GM21367 (cell line): ENCODE results near the gene ALDOB.

Experiments
- ATAC-seq: cut with Tn5 transposase; IDR thresholded peaks from one replicate; pipeline ENCODE4 v1.9.1; 2021; ENCODE audit not compliant: unreplicated experiment

Gene ALDOB

DNA sequence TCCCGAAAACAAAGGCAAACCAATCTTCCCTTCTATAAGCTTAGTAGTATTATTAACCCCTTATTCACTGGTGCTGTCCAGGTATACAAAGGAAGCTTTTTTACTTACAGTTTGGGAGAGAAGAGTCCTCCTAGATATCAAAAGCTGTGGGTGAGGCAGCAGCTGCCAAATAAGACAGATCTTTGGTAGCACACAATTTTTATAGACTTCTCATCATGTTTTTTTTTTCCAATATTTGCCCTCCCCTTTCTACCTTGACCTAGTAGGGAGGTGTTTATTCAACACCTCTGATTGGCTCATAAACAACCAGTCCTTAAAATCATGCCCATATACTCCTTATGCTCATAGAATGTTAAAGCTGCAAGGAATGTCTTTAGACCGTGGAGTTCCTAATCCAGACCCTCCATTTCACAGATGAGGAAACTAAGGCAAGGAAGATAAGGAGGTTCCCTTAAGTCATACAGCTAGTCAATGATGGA lies at the start of gene ALDOB:
Gene ALDOB, minus strand, starts transcription at position 174 of the 479 bp plus-strand sequence. CDS start 4,887 bp downstream, outside the sequence.
- ATAC-seq, result no peak

DNA sequence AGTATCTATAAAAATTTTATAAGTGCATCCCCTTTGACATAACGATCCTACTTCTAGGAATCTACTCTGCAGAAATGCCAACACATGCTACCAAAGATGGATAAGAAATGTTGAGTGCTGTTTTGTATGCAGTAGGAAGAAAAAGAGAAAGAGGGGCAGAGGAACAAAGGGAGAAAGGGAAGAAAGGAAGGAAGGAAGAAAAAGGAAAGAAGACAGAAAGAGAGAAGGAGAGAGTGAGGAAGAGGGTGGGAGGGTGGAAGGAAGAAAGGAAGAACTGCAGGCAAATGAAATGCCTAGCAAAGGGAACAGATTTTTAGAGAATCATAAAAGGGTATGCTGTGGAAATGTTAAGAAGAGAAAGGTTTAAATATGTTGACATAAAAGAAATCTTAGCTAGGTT lies 48.5 kb upstream of the ALDOB start:
- ATAC-seq, result no peak

DNA sequence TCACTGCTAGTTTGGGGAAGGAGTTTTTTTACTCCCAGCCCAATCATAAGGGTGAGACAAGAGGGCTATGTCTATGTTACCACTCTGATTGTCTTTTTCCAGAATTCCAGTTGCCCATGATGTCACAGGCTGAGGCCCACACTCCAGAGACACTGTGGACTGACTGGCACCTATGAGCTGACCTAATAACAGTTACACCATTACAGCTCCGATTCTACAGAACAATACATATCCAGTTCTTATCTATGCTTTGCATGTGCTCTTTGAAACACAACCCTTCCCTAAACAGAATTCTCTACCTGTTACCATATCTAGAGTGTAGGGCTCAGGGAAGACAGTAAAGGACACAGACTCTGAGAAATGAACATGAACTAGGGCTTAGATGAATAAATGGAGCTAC lies 45.7 kb upstream of the ALDOB start:
- ATAC-seq, result no peak

DNA sequence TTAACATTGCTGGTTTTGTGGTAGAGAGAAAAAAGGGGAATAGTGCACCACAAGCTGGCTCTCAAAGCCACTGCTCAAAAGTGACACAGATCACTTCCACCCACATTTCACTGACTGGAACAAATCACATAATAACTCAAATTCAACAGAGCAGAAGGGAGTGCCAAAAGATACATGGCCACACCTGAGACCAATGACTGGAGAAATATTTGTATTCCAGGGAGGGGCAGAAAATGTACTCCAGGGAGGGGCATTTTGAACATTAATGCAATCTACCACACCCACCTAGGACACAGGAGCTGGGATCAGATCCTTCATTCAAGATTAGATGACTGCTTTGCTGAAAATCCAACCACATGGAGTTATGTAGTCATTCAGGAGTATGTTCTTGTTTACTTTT lies 44.8 kb upstream of the ALDOB start:
- ATAC-seq, result no peak

DNA sequence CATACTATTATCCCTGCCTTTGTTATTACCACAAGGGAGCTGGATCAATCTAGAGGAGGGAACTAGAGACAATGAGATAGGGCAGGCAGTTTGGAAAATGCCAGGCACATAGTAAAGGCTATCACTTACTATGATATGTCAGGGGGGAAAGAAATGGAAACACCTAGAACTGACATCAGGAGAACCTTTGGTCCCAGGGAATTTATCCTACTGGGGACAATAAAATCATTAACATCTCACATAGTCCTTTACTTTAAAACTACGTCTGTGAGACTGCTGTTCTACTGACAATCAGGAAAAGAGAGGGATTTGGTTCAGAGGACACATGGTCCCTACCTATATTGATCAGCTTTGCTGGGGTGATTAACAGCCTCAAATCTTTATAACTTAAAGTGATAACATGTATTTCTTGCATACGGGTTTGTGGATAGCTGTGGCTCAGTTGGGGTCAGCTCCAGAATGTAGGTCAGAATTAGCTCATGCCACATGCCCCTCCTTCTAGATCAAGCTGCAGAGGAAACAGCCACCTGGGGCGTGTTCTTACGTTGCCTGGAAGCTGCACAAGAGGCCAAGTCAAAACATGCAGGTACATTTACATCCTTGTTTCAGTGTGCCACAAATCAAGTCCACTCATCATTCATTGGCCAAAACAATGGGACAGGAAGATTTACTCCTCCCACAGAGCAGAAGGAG lies 43.9 kb upstream of the ALDOB start:
- no peak for ATAC-seq

DNA sequence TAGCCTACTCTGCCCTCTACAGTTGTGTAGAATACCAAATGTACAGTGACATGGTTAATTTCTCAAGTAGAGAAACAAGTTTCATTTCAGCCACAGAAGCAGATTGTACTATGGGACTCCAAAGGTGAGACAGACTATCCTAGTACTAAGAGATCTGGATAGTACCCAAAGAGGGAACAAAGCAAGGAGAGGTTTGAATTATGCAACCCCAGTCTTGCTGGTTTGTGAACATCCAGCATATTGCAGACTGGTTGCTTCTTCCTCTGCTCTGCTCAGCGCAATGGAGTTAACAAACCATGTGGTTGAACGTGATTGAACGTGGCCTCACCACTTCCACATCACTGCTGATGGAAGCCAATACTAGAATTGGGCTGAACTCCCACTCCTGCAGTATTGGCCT lies 43.3 kb upstream of the ALDOB start:
- no peak for ATAC-seq

DNA sequence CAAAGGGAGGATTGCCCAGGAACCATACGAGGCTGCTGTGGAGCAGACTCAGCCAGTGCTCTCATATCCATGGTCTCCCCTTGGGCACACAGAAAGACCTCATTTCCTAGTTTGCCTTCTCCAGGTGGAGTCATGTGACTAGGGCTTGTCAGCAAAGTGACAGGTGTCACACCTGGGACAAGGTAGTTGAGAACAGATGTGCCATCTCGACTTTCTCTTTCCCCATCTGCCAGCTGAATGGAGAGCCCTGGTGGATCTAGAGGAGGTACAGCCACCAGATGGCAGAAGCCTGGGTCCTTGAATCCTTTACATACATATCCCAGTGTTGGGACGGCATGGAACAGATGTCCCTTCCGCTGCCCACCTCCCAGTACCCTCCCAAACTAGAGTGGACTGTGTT lies 42.9 kb upstream of the ALDOB start:
- ATAC-seq, result no peak

DNA sequence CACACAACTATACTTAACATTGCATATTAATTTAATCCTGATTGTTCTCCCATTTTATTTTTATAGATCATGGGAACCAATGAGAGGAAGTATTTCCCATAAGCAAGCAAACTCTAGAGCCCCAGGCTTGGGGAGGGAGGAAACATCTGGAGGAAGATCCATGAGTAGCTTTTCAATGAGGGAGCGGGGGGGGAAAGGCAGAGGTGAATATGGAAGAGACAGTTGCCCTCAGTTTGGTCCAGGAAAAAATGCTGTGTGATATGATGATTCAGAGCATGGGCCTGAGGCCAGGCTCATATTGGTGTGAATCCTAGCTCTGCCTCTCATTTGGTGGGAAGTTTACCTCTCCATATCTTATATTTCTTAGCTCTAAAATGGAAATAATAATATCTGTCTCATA lies 42.2 kb upstream of the ALDOB start:
- no peak for ATAC-seq

DNA sequence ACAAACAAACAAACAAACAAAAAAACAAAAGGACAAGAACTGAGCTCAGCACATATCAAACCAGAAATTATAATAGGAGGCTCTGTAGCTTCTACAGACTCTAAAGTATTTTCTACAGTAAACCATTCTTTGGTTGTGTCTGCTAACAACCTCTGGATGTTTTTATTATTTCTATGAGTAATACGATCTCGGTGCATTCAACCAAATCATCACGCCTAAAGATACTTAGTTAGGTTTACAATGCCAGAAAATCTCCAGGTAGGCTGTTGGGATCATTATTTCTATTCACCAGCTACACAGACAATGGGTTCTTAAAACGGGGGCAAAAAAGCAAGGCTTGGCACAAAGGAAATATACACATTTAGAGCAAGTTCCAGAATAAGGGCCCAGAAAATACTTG lies 41.6 kb upstream of the ALDOB start:
- ATAC-seq, result no peak

DNA sequence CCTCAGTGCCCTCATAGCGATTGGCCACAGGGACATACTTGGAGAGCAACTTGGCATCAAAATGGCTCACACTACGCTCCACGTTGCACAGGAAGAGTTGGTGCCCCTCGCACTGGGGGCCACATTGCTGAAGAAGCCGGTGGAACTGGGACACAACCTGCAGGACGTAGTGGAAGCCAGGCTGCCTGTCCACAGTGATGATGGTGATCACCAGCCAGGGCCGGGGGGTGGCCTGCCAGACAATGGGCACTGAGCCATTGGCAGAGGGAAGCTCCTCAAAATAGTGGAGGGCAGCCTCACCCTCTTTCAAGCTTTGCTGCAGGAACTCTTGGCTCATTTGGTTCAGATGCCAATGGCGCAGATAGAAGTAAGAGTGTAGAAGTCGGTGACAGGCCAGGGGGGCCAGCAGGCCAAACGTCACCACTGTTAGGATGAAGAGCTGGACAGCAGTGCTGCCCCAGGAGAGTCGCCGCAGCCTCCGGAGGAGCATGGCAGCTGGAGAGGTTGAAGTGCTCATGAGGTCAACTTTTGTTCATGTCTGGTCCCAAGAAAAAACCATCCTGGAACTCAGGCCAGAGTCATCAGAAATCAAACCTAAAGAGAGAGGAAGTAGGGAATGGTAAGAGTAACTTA lies 41.1 kb upstream of the ALDOB start:
- no peak for ATAC-seq

DNA sequence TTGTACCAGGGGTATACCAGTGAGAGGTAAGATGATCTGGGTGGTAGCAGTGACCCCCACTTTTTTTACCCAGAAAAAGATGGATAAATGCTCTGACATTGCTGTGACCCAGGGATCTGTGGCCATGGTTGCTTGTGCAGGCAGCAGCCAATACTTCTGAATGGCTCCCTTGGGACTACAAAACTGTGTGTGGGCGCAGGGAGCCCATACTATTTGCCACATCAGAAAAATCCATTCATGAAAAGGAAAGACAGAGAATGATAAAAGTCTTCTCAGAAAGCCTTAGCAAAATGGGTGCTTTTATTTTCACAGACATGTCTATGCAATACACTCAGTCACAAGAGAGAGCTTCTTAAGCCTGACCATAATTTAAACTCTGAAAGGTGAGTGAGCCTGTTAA lies 37.3 kb upstream of the ALDOB start:
- ATAC-seq, result no peak

DNA sequence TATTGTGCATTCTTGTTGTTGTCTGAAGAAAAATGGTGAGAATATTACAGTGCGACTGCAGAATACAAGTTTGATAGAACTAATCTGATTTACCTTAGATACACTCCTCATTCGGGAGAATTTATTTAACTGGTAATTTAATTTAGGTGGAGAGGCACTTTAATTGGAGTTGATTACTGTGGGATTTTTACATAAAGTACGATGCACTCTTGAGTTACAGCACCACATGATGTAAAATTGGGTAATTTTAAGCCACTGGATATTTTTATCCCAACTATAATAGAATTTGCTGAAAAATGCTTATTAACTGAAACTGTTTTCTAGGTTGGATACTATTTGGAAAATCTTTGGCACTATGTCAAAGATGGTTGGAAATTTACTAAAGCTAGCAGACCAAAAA lies 35.4 kb upstream of the ALDOB start:
- no peak for ATAC-seq

DNA sequence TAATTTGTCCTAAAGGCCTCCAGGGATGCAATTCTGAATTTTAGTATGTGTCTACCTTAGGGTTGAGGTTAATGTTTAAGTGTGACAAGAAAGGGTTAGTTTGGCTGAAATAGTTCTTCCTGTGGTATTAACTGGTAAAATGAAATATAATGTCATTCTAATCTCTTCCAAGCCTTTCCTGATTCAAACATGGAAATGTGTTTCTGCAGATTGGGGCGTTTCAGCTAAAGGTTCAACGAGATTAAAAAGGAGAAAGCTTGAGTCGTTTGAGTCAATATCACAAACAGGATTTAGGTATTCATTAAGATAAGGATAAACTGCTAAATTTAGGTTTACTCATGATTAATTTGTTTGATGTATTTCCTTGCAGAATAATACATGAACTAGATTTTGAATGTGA lies 34.4 kb upstream of the ALDOB start:
- no peak for ATAC-seq

DNA sequence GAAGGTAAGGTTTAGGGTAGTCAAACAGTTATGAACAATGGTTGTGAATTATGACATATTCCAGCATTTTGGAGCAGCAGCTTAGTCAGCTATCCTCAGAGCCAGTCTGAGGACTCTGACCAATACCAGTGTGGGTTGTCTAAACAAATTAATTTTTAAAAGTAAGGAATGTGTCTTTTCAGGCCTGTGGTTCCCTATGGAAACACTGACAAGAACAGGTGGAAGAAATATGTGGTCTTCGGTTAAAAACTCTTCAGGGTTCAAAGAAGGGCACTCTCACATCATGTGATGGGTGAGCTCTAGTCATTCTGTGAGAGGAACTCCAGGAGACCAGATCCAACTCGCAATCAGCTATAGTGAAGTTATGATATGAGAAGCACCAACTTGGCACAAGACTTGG lies 33.5 kb upstream of the ALDOB start:
- no peak for ATAC-seq

DNA sequence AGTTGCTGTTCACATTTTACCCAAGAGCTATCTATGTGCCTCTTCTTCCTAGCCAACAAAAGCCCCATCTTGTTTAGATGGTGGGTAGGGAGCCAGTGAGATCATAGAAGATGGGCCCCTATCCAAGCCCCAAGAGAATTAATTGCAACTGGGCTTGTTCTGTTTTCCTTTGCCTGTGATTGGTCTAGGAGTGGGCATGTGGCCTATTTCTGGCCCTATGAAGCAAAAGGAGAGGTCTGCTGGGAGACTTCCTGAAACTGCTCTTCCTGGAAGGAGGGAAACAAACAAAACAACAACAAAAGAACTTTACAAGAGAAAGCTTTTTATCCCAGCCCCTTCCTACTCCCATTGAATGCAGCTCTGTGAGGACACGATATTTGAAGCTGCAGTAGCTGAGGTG lies 32.5 kb upstream of the ALDOB start:
- no peak for ATAC-seq

DNA sequence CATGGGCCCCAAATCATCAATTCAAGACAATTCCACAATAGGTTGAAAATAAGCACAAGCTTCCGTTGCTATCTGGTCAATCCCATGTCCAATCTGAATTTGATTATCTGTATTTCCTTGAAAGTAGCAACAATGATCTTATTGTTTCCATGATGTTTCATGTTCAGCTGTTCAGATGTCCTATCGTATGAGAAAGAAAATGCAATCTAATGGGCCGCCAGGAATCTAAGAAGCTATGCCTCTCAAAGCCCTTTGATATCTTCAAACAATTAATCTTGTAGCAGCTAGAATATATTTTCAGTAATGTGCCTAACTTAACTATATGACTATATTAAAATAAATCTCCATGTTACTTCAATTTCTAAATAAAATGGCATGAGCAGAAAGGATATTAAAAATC lies 32.1 kb upstream of the ALDOB start:
- no peak for ATAC-seq

DNA sequence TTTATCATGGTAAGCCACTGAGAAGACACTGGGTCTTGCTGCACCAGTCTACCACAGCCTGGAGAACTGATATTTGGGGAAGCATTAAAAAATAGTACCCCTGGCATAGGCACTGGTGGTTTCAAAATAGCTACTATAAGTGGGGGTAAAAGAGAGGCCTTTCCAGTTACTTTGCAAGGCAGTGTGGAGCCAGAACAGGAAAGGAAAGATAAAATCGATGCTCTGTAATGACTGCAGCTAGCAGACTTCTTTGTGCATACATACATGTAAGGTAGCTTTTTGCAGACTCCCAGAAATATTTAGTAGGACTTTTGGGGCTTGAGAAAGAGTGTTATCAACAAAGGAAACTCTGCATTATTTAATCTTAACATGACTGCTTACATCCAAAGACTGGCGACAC lies 31.3 kb upstream of the ALDOB start:
- no peak for ATAC-seq

DNA sequence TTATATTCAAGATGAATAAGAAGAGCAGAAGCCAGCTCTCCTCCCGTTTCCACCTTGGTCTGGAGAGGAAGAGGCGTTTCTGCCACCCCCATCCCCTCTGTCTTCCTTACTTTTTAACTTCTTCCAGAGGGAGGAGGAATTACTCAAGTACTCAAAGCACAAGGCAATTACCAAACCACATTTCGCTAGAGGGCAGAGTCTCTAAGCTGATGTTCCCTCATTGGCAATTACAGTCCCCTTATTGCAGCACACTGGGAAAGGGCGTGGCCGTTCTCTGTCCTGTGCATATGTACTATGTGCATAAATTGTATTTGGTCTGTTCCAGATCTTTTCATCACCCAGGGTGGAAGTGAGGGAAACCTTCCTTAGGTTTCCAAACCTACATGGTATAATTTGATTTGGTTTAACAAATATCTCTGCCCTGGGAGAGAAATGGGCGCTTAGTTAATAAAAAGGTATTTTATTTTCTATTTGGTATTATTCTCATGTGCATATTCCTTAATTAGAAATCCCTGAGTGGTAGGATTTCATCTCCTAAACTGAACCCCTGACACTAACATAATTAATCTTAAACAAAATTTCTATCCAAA lies 29.8 kb upstream of the ALDOB start:
- ATAC-seq, result no peak

DNA sequence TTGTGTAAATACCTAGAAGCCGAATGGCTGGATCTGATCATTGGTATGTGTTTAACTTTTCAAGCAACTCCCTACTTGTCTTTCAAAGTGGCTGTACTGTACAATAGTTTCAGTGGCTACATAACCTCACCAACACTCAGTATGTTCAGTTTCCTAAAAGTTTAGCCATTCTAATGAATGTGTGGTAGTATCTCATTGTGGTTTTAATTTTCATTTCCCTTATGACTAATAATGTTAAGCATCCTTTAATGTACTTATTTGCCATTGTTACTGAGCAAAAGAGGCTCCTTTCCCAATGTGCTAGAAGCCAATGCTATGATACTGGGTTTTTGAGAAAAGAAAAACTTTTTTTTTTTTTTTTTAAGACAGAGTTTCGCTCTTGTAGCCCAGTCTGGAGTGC lies 27.8 kb upstream of the ALDOB start:
- no peak for ATAC-seq

DNA sequence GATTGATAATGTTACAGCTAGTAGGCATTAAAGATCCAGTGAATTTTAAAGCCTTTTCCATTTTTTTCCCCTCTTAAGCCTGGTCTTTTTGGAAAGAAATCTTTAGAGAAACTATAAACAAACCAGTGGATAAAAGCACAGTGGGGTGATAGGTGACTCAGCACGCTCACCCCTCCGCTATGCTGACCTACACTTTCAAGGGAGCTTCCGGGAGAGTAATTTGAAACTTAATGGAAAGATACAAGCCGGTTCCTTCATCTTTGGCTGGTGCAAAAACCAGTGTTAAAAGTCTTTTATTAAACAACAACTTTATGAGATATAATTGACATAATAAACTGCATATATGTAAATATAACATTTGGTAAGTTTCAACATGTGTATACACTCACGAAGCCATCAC lies 27.0 kb upstream of the ALDOB start:
- no peak for ATAC-seq

DNA sequence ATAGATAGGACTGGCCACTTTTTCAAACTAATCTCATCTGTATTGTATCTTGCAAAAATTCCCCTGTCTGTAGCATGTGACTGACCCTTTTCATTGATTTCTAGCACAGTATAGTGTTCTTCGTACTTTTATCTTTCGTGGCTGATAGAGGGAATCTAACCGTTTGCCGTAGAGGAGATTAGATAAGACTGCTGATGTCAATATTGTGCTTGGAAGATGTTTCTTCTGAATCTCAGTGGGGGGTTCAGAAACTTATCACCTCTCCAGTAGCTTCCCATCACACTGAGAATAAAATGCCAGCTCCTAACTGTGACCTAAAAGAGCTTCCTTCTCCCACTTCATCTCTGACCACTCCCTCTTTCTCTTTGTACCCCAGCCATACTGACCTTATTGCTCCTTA lies 25.4 kb upstream of the ALDOB start:
- no peak for ATAC-seq

DNA sequence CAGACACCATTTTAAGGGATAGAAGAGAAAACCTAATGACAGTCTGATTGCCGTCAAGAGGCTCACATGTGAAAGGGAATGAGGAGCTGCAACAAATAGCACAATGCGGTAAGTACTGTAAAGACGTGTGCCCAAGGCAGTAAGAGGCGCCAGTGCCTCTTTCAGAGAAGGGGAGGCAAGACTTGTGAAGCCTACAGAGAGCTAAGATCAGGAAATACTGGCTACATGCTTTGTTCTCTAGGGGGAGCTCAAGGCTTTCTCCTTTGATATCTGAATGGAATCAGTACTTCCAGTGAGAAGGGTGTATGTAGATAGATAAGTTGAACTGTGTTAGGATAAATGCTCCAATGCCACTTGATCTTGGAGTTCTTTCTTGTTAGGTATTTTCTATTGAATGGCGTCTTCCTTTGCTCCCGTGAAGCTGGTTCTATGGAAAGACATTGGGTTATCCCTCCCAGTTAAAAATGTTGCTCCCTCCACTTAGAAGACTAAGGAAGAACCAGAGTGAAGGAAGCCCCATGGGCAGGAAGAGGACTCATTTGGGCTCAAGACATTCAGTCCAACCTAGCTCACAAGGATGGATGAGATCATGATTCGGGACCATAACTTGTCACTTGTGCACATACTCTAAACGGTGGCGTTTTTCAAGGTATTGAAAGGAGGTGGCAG lies 23.5 kb upstream of the ALDOB start:
- peak; percentile 97 for ATAC-seq
